Measurements from ENCODE around the gene LRRC25. TPM values are rescaled to one million over a fixed set of nuclear protein-coding genes. Genes with fewer than 3 reads are reported as not detected.

The LRRC25 gene
- total RNA-seq, 4 donors from 2014 or later = 0.34 to 4.2 (median 2.3) TPM

DNA sequence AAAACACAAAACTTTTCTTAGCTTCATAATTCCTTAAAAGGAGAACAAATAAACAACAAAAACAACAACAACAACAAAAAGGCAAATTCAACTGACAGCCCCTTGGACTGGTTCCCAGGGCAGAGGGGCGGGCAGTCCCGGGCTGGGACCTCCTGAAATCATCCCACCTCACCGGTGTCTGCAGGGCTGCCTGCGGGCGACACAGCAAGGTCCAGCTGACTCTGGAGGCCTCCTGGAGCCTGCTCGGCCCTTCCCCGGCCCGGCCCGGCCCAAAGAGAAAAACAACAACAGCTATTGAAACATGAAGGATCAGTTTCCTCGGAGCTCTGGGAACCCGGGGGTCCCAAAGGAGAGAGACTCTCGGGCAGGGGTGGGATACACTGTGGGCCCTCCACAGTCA lies 45.5 kb upstream of the LRRC25 start:
- Histone ChIP-seq H3K27me3 (peaks cover 9 to 13% (median 10%) of the 10 kb centered on the region in 3 donors), H3K36me3 (peaks cover 0 to 52% of the 10 kb centered on the region in 2 donors), H3K4me3 (no peak overlapping the region), H3K4me1 (peaks cover 7 to 9% of the 10 kb centered on the region in 2 donors), H3K27ac (no peak overlapping the region), H3K9me3 (no peaks in the 10 kb centered on the region)
- in situ Hi-C loops (cut with MboI; ENCODE audit: low sequenced_read_pairs in 4 of 4) = no loop called here
- no peak for DNase-seq
- intact Hi-C loops (cut with DNase I; ENCODE audit: low total_unique reads) = no loop called here
- ATAC-seq = no peak
- TF ChIP-seq, protein P1, sequence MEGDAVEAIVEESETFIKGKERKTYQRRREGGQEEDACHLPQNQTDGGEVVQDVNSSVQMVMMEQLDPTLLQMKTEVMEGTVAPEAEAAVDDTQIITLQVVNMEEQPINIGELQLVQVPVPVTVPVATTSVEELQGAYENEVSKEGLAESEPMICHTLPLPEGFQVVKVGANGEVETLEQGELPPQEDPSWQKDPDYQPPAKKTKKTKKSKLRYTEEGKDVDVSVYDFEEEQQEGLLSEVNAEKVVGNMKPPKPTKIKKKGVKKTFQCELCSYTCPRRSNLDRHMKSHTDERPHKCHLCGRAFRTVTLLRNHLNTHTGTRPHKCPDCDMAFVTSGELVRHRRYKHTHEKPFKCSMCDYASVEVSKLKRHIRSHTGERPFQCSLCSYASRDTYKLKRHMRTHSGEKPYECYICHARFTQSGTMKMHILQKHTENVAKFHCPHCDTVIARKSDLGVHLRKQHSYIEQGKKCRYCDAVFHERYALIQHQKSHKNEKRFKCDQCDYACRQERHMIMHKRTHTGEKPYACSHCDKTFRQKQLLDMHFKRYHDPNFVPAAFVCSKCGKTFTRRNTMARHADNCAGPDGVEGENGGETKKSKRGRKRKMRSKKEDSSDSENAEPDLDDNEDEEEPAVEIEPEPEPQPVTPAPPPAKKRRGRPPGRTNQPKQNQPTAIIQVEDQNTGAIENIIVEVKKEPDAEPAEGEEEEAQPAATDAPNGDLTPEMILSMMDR (IDR thresholded peaks at IDR 0.05 in 4 of 5, conservative IDR thresholded peaks at IDR 0.05 in 1 of 5) = no peak
- no peak for TF ChIP-seq POLR2A (IDR thresholded peaks at IDR 0.05)

DNA sequence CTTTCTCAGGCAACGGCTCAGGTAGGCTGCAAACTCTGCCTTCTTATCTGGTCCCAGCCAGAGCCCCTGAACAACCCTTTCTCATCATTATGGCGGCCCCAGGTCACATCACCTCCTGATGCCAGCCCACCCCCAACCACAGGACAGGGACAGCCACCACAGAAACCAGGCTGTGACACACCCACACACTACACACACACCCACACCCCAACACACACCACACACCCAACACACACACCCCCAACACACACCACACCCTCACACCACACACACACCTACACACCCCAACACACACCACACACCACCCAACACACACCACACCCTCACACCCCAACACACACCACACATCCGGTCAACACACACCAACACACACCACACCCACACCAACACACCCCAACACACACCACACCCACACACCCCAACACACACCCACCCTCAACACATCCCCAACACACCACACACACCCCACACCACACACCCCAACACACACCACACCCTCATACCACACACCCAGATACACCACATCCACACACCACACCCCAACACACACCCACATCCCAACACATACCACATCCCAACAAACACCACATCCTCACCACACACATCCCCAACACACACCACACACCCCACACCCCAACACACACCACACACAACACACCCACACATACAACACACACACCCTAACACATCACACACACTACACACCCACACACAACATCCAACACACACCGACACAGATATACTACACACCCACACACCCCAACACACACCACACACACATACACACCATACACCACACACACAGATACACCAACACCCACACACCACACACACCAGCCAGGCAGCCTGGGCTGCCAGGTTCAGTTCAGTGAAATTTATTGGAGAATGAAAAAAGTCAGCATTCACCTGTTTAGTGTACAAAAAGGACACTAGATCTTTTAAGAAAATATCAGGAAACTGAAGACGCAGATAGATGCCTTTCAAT lies 44.7 kb upstream of the LRRC25 start:
- no peak for TF ChIP-seq POLR2A (IDR thresholded peaks at IDR 0.05)
- TF ChIP-seq, protein P1 (IDR thresholded peaks at IDR 0.05 in 4 of 5, conservative IDR thresholded peaks at IDR 0.05 in 1 of 5) = no peak
- H3K9me3 ChIP-seq = no peaks in the 10 kb centered on the region
- DNase-seq (no peak), ATAC-seq (no peak)
- H3K27ac ChIP-seq = no peak overlapping the region
- in situ Hi-C loops (cut with MboI; ENCODE audit: low sequenced_read_pairs in 4 of 4) (no loop called here), intact Hi-C loops (cut with DNase I; ENCODE audit: low total_unique reads) (no loop called here)
- peaks cover 7 to 14% of the 10 kb centered on the region in 2 donors for H3K4me1 ChIP-seq
- no peak overlapping the region for H3K4me3 ChIP-seq
- peaks cover 9 to 19% (median 13%) of the 10 kb centered on the region in 3 donors for H3K27me3 ChIP-seq
- peaks cover 0 to 43% of the 10 kb centered on the region in 2 donors for H3K36me3 ChIP-seq

DNA sequence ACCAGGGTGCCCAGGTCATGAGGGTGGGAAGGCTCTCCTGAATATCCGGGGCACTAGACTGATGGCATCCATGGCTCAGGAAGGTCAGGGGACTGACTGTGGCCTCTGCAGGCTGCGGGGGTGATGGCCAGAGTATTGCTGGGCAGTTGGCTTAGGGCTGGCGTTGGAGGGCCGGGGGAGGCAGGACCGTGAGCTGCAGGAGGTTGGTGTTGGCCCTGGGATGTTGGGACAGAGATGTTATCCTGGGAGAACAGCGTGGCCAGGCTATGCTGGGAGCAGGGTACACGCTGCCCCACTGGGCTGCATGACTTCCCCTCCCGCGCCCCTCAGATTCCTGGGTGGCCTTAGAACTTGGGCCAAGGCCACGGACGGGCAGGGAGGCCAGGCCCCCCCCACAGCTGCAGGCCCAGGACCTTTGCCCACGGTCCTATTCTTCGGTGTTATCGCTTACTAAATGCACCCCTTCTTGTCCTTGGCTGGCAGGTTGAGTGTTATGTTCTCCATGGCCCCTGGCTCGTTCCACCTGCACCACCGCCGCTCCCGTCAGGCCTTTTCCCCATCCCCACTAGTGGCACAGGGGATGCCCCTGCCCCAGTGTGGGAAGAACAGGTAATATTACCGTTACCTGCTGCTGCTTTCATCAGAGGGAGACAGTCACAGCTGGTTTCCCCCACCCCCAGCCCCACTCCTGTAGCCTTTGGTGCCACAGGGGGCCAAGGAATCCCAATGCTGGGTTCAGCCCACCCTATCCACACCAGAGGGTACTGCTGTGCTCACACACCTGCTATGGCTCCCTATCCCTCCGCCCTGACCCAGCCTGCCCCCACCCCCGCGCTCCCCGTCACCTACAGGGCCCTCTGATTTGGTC lies 43.7 kb upstream of the LRRC25 start:
- intact Hi-C loops (cut with DNase I; ENCODE audit: low total_unique reads) = no loop called here
- Histone ChIP-seq H3K27ac (no peak overlapping the region), H3K4me1 (peaks cover 7 to 14% of the 10 kb centered on the region in 2 donors)

DNA sequence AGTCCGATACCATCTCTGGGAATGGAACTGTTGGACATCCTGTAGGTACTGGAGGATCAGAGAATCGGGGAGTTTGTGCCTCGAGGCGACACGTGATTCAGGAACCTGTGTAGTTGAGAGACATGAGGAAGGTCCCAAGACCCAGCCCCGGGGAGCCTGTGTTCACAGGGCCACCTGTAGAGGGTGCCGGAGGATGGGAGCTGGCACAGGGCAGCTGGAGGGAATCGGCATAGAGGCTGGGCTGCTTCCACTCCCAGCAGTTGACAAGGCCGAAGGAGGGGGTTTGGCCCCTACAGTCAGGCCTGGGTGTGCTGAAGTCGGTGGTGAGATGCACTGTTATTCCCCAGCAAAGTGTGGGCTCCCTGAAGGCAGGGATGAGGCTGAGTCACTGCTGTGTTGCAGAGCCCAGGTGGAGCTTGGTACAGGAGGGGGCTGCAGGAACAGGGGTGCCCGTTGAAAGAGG lies 43.0 kb upstream of the LRRC25 start:
- Histone ChIP-seq H3K27me3 (peaks cover 9 to 19% (median 13%) of the 10 kb centered on the region in 3 donors), H3K4me1 (peaks cover 7 to 14% of the 10 kb centered on the region in 2 donors), H3K4me3 (no peak overlapping the region), H3K36me3 (peaks cover 0 to 27% of the 10 kb centered on the region in 2 donors), H3K9me3 (no peaks in the 10 kb centered on the region), H3K27ac (peak overlapping the region in 1 of 4 donors; percentile 79)
- no peak for DNase-seq
- intact Hi-C loops (cut with DNase I; ENCODE audit: low total_unique reads) = no loop called here
- in situ Hi-C loops (cut with MboI; ENCODE audit: low sequenced_read_pairs in 4 of 4) = no loop called here
- no peak for TF ChIP-seq POLR2A (IDR thresholded peaks at IDR 0.05)
- TF ChIP-seq, protein P1 (IDR thresholded peaks at IDR 0.05 in 4 of 5, conservative IDR thresholded peaks at IDR 0.05 in 1 of 5) = peak in 1 of 5 experiments; percentile 24
- ATAC-seq = no peak

More for the DNA sequence above, 43.7 kb upstream of the LRRC25 start:
- no peak for DNase-seq
- peaks cover 0 to 34% of the 10 kb centered on the region in 2 donors for H3K36me3 ChIP-seq
- no peak for TF ChIP-seq POLR2A (IDR thresholded peaks at IDR 0.05)
- TF ChIP-seq, protein P1 (IDR thresholded peaks at IDR 0.05 in 4 of 5, conservative IDR thresholded peaks at IDR 0.05 in 1 of 5) = no peak
- ATAC-seq = no peak
- peaks cover 9 to 19% (median 13%) of the 10 kb centered on the region in 3 donors for H3K27me3 ChIP-seq
- no peaks in the 10 kb centered on the region for H3K9me3 ChIP-seq
- H3K4me3 ChIP-seq = no peak overlapping the region
- in situ Hi-C loops (cut with MboI; ENCODE audit: low sequenced_read_pairs in 4 of 4) = no loop called here
